ENCODE measurements around the gene GP1BB. TPM values are rescaled to one million over a fixed set of nuclear protein-coding genes. Genes with fewer than 3 reads are reported as not detected.

The GP1BB gene
- total and polyA plus RNA-seq, 2 donors (not counting 3 experiments of a cell fraction or from before 2014, with no cell fraction given): 1.7 to 6.2 TPM

- CTCF ChIA-PET: interaction anchor here (1.0 to 2.7 kb wide), 3 partner anchors 8 to 162 kb away, joined by 3 to 15 read pairs (median 3); no protein-coding TSS in a partner anchor
- intact Hi-C loops (cut with micrococcal nuclease): no loop called here
These were observed 24.8 kb downstream of the GP1BB start for GRCh38 chr22:19748139-19748538.

More at GRCh38 chr22:19748139-19748538, 24.8 kb downstream of the GP1BB start:
- Histone ChIP-seq H3K36me3 (ENCODE audit: control insufficient read depth in 2 of 2, extremely low read depth in 1 of 2, insufficient read depth in 2 of 2, low read length in 2 of 2) (no peaks in the 10 kb centered on the region), H3K27ac (ENCODE audit: insufficient read depth, low read depth, low read length) (no peak overlapping the region), H3K9me1 (replicated peaks; ENCODE audit: control insufficient read depth, extremely low read depth, insufficient read depth, low read length) (no peaks in the 10 kb centered on the region), H3K9me3 (replicated peaks; ENCODE audit: control insufficient read depth, insufficient read depth, low read length) (no peaks in the 10 kb centered on the region), H4K20me1 (replicated peaks; ENCODE audit: control insufficient read depth, extremely low read depth, insufficient read depth, low read length) (no peaks in the 10 kb centered on the region), H2AFZ (ENCODE audit: low read depth, low read length) (no peak overlapping the region), H3K4me1 (ENCODE audit: control insufficient read depth, extremely low read depth, insufficient read depth, low read length) (peaks cover 9% of the 10 kb centered on the region), H3K79me2 (ENCODE audit: control insufficient read depth, insufficient read depth, low read length) (no peaks in the 10 kb centered on the region), H3K9ac (replicated peaks; ENCODE audit: extremely low read depth, insufficient read depth, low read length) (no peak overlapping the region), H3K4me3 (replicated peaks in 1 of 3; ENCODE audit: insufficient read depth in 1 of 3, low read depth in 1 of 3, low read length in 3 of 3) (no peak overlapping the region), H3K4me2 (ENCODE audit: insufficient read depth, low read length) (no peak overlapping the region), H3K27me3 (ENCODE audit: control insufficient read depth in 2 of 2, insufficient read depth in 2 of 2, low read length in 2 of 2) (no peaks in the 10 kb centered on the region)
- POLR2A ChIA-PET: no interaction called here
- dilution Hi-C loops (cut with MboI; ENCODE audit: extremely low pct_ligation_motif_present, low sequenced_read_pairs): no loop called here
- TF ChIP-seq FOS (IDR thresholded peaks at IDR 0.05; ENCODE audit: borderline replicate concordance, insufficient read depth, low read length) (no peak), POLR2A (IDR thresholded peaks at IDR 0.05; ENCODE audit: low read depth, low read length) (no peak), MYC (IDR thresholded peaks at IDR 0.05; ENCODE audit: low read depth, low read length) (no peak), MAX (IDR thresholded peaks at IDR 0.05; ENCODE audit: insufficient read depth, insufficient read length) (no peak), JUN (IDR thresholded peaks at IDR 0.05; ENCODE audit: borderline replicate concordance, insufficient read depth, insufficient read length, low read depth) (no peak), POLR2AphosphoS5 (IDR thresholded peaks at IDR 0.05; ENCODE audit: insufficient read depth, low read depth, low read length) (no peak), CTCF (IDR thresholded peaks at IDR 0.05; ENCODE audit: extremely low read depth in 1 of 2, insufficient read depth in 1 of 2, low read depth in 1 of 2, low read length in 2 of 2) (no peak), EZH2 (IDR thresholded peaks at IDR 0.05; ENCODE audit: borderline replicate concordance, low read depth, low read length, severe bottlenecking) (no peak), GATA2 (IDR thresholded peaks at IDR 0.05; ENCODE audit: insufficient read depth, insufficient read length, low read depth, low read length) (no peak)
- no peak for DNase-seq (ENCODE audit: low read depth, low spot score)
- FAIRE-seq: no peak
- BruUV-seq (replicated peaks): no TSS peak

Data from endothelial cell of umbilical vein (primary cell).